Measurements from ENCODE around the gene PDE4B. TPM values are rescaled to one million over a fixed set of nuclear protein-coding genes. Genes with fewer than 3 reads are reported as not detected.

PDE4B gene
- polyA plus RNA-seq, 1 donor from 2014 or later = 135 TPM

- H3F3A ChIP-seq (ENCODE audit: insufficient read depth, low read length, poor library complexity, severe bottlenecking) = no peaks in the 10 kb centered on the region
- no peaks in the 10 kb centered on the region for H3K9me2 ChIP-seq (ENCODE audit: insufficient read depth, low read length)
- no peaks in the 10 kb centered on the region for H3K27me3 ChIP-seq (ENCODE audit: insufficient read depth, low read depth, low read length)
- no peak overlapping the region for H2AFZ ChIP-seq (ENCODE audit: low read depth, low read length)
- TF ChIP-seq MXI1 (conservative IDR thresholded peaks at IDR 0.05; ENCODE audit: poor library complexity, severe bottlenecking) = no peak
- TF ChIP-seq CTCF (IDR thresholded peaks at IDR 0.05; ENCODE audit: poor library complexity, severe bottlenecking) = no peak
- no peak for TF ChIP-seq REST (IDR thresholded peaks at IDR 0.05; ENCODE audit: borderline replicate concordance)
- no peak for TF ChIP-seq RAD21 (conservative IDR thresholded peaks at IDR 0.05)
- TF ChIP-seq POLR2AphosphoS5 (IDR thresholded peaks at IDR 0.05) = no peak
- TF ChIP-seq EP300 (conservative IDR thresholded peaks at IDR 0.05; ENCODE audit: poor library complexity, severe bottlenecking) = no peak
- TF ChIP-seq SMC3 (conservative IDR thresholded peaks at IDR 0.05; ENCODE audit: poor library complexity) = no peak
- TF ChIP-seq EZH2 (IDR thresholded peaks at IDR 0.05; ENCODE audit: borderline replicate concordance, insufficient read depth, low read length, poor library complexity, severe bottlenecking) = no peak
- no peak for TF ChIP-seq TAF1 (IDR thresholded peaks at IDR 0.05; ENCODE audit: low read depth)
- no peak overlapping the region for H3K9ac ChIP-seq (ENCODE audit: low read length)
- no peak overlapping the region for H3K4me2 ChIP-seq (ENCODE audit: low read length)
- no peak overlapping the region for H3K4me3 ChIP-seq (ENCODE audit: low read length)
- H3K79me2 ChIP-seq (replicated peaks; ENCODE audit: insufficient read depth, low read length) = no peaks in the 10 kb centered on the region
- H3K9me3 ChIP-seq (ENCODE audit: low read length) = no peaks in the 10 kb centered on the region
- H3K27ac ChIP-seq (ENCODE audit: low read length) = no peak overlapping the region
- H4K20me1 ChIP-seq (ENCODE audit: insufficient read depth) = no peaks in the 10 kb centered on the region
- H3K36me3 ChIP-seq (ENCODE audit: insufficient read depth, low read length) = no peaks in the 10 kb centered on the region
Observed at GRCh38 chr1:66050123-66050522, 257.4 kb downstream of the PDE4B start.

- Histone ChIP-seq H3K9me3 (ENCODE audit: low read length) (no peaks in the 10 kb centered on the region), H2AFZ (ENCODE audit: low read depth, low read length) (no peak overlapping the region), H3K27me3 (ENCODE audit: insufficient read depth, low read depth, low read length) (no peaks in the 10 kb centered on the region), H3K79me2 (replicated peaks; ENCODE audit: insufficient read depth, low read length) (no peaks in the 10 kb centered on the region), H3K4me2 (ENCODE audit: low read length) (no peak overlapping the region), H3K9me2 (ENCODE audit: insufficient read depth, low read length) (no peaks in the 10 kb centered on the region), H3F3A (ENCODE audit: insufficient read depth, low read length, poor library complexity, severe bottlenecking) (no peaks in the 10 kb centered on the region), H3K27ac (ENCODE audit: low read length) (no peak overlapping the region), H3K9ac (ENCODE audit: low read length) (no peak overlapping the region), H3K4me3 (ENCODE audit: low read length) (no peak overlapping the region), H4K20me1 (ENCODE audit: insufficient read depth) (no peaks in the 10 kb centered on the region), H3K36me3 (ENCODE audit: insufficient read depth, low read length) (no peaks in the 10 kb centered on the region)
- no peak for TF ChIP-seq SMC3 (conservative IDR thresholded peaks at IDR 0.05; ENCODE audit: poor library complexity)
Observed at GRCh38 chr1:66050633-66051032, 257.9 kb downstream of the PDE4B start.

DNA sequence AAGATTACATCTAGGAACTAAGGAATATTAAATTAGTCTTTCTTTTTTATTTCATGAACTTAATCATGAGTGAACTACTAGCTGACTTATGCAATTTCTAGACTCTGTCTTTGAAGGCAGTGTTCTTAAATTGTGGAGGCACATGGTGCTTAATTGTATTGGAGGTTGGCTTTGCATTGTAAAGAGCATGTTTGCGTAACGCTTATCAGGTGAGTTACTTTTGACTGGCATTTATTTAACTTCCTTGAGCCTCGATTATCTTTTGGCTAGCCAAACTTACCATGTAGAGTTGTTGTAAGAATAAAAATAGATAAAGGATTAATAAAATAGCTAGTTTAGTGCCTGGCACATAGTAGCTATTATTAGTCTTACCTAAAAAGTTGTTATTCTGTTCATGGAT, 262.4 kb downstream of the PDE4B start:
- no peak for TF ChIP-seq RAD21 (conservative IDR thresholded peaks at IDR 0.05)
- TF ChIP-seq MXI1 (conservative IDR thresholded peaks at IDR 0.05; ENCODE audit: poor library complexity, severe bottlenecking) = no peak
- TF ChIP-seq SMC3 (conservative IDR thresholded peaks at IDR 0.05; ENCODE audit: poor library complexity) = no peak
- TF ChIP-seq TAF1 (IDR thresholded peaks at IDR 0.05; ENCODE audit: low read depth) = no peak
- TF ChIP-seq EP300 (conservative IDR thresholded peaks at IDR 0.05; ENCODE audit: poor library complexity, severe bottlenecking) = no peak
- TF ChIP-seq EZH2 (IDR thresholded peaks at IDR 0.05; ENCODE audit: borderline replicate concordance, insufficient read depth, low read length, poor library complexity, severe bottlenecking) = no peak
- no peak for TF ChIP-seq POLR2AphosphoS5 (IDR thresholded peaks at IDR 0.05)
- TF ChIP-seq REST (IDR thresholded peaks at IDR 0.05; ENCODE audit: borderline replicate concordance) = no peak
- no peak for TF ChIP-seq CTCF (IDR thresholded peaks at IDR 0.05; ENCODE audit: poor library complexity, severe bottlenecking)
- H3F3A ChIP-seq (ENCODE audit: insufficient read depth, low read length, poor library complexity, severe bottlenecking) = no peaks in the 10 kb centered on the region
- no peak overlapping the region for H3K9ac ChIP-seq (ENCODE audit: low read length)
- H3K36me3 ChIP-seq (ENCODE audit: insufficient read depth, low read length) = peaks cover 4% of the 10 kb centered on the region
- no peaks in the 10 kb centered on the region for H4K20me1 ChIP-seq (ENCODE audit: insufficient read depth)
- no peaks in the 10 kb centered on the region for H3K9me2 ChIP-seq (ENCODE audit: insufficient read depth, low read length)
- no peak overlapping the region for H3K27ac ChIP-seq (ENCODE audit: low read length)
- H3K79me2 ChIP-seq (replicated peaks; ENCODE audit: insufficient read depth, low read length) = no peaks in the 10 kb centered on the region
- H3K27me3 ChIP-seq (ENCODE audit: insufficient read depth, low read depth, low read length) = no peaks in the 10 kb centered on the region
- no peak overlapping the region for H3K4me2 ChIP-seq (ENCODE audit: low read length)
- H3K4me3 ChIP-seq (ENCODE audit: low read length) = no peak overlapping the region
- H2AFZ ChIP-seq (ENCODE audit: low read depth, low read length) = no peak overlapping the region
- no peaks in the 10 kb centered on the region for H3K9me3 ChIP-seq (ENCODE audit: low read length)

Data from neural cell (in vitro differentiated cells).